Nephron progenitor cell (in vitro differentiated cells): ENCODE data around the gene PRSS36.

Source experiments
- DNase-seq: peaks from one replicate; pipeline ENCODE4 v3.0.0; 2021
- H3K27ac Mint-ChIP-seq: 2 replicates; pipeline ENCODE4 v1.8.0; 2021; ENCODE audit warnings: mild to moderate bottlenecking, moderate library complexity, mixed read lengths
- H3K27me3 Mint-ChIP-seq: 2 replicates; pipeline ENCODE4 v1.8.0; 2021; ENCODE audit warnings: mild to moderate bottlenecking, low read depth, mixed read lengths; ENCODE audit not compliant: poor library complexity
- H3K36me3 Mint-ChIP-seq: 2 replicates; pipeline ENCODE4 v1.8.0; 2021; ENCODE audit warnings: low read depth, mixed read lengths
- H3K4me1 Mint-ChIP-seq: 2 replicates; pipeline ENCODE4 v1.8.0; 2021; ENCODE audit warnings: mixed read lengths
- H3K4me3 Mint-ChIP-seq: 2 replicates; pipeline ENCODE4 v1.8.0; 2021; ENCODE audit warnings: mild to moderate bottlenecking, moderate library complexity, mixed read lengths
- H3K9me3 Mint-ChIP-seq: 2 replicates; pipeline ENCODE4 v1.8.0; 2021; ENCODE audit warnings: mild to moderate bottlenecking, moderate library complexity, mixed read lengths
- CTCF ChIP-seq: fragments of 200-600 bp; sonication (generic); IDR thresholded peaks from 2 replicates; pipeline ENCODE4 v1.5.0; 2021; ENCODE audit warnings: antibody characterized with exemption

PRSS36 gene

GRCh38 chr16:31131416-31131815 is 18.4 kb downstream of the PRSS36 start:
- H3K4me3 Mint-ChIP-seq, result no peak overlapping the region
- no peaks in the 10 kb centered on the region for H3K36me3 Mint-ChIP-seq
- TF ChIP-seq CTCF, result no peak
- no peaks in the 10 kb centered on the region for H3K9me3 Mint-ChIP-seq
- H3K27ac Mint-ChIP-seq, result no peak overlapping the region
- peaks cover 3% of the 10 kb centered on the region for H3K27me3 Mint-ChIP-seq
- no peak for DNase-seq
- H3K4me1 Mint-ChIP-seq, result peaks cover 34% of the 10 kb centered on the region

- H3K27me3 Mint-ChIP-seq, result peaks cover 3% of the 10 kb centered on the region
- no peak overlapping the region for H3K4me3 Mint-ChIP-seq
- no peaks in the 10 kb centered on the region for H3K36me3 Mint-ChIP-seq
- peaks cover 29% of the 10 kb centered on the region for H3K4me1 Mint-ChIP-seq
- H3K9me3 Mint-ChIP-seq, result no peaks in the 10 kb centered on the region
- no peak for DNase-seq
- H3K27ac Mint-ChIP-seq, result no peak overlapping the region
- TF ChIP-seq CTCF, result no peak
Measured at GRCh38 chr16:31130899-31131298, 19.0 kb downstream of the PRSS36 start.

- Mint-ChIP-seq H3K4me1 (peaks cover 25% of the 10 kb centered on the region), H3K4me3 (no peak overlapping the region), H3K27me3 (peaks cover 3% of the 10 kb centered on the region), H3K27ac (peak overlapping the region; percentile 72), H3K36me3 (no peaks in the 10 kb centered on the region), H3K9me3 (no peaks in the 10 kb centered on the region)
- no peak for DNase-seq
- TF ChIP-seq CTCF, result no peak
Measured at GRCh38 chr16:31130336-31130891, 19.5 kb downstream of the PRSS36 start.

GRCh38 chr16:31129568-31130335 is 20.1 kb downstream of the PRSS36 start:
- Mint-ChIP-seq H3K4me1 (peaks cover 19% of the 10 kb centered on the region), H3K27me3 (no peaks in the 10 kb centered on the region), H3K9me3 (no peaks in the 10 kb centered on the region), H3K4me3 (no peak overlapping the region), H3K27ac (no peak overlapping the region), H3K36me3 (no peaks in the 10 kb centered on the region)
- DNase-seq, result no peak
- TF ChIP-seq CTCF, result no peak

- DNase-seq, result no peak
Measured at GRCh38 chr16:31128711-31129567, 20.9 kb downstream of the PRSS36 start.

More at GRCh38 chr16:31128711-31129567, 20.9 kb downstream of the PRSS36 start:
- peaks cover 12% of the 10 kb centered on the region for H3K4me1 Mint-ChIP-seq
- no peaks in the 10 kb centered on the region for H3K9me3 Mint-ChIP-seq
- TF ChIP-seq CTCF, result no peak
- H3K4me3 Mint-ChIP-seq, result no peak overlapping the region
- no peaks in the 10 kb centered on the region for H3K27me3 Mint-ChIP-seq
- H3K27ac Mint-ChIP-seq, result no peak overlapping the region
- H3K36me3 Mint-ChIP-seq, result peaks cover 3% of the 10 kb centered on the region
